ENCODE data around the gene PHLPP1.

PHLPP1 gene

GRCh38 chr18:62767836-62768557 lies 52.7 kb downstream of the PHLPP1 start:
- H3K4me3 ChIP-seq (ENCODE audit: low read length) = no peak overlapping the region
- no peak for DNase-seq (ENCODE audit: low read depth, low spot score)

DNA sequence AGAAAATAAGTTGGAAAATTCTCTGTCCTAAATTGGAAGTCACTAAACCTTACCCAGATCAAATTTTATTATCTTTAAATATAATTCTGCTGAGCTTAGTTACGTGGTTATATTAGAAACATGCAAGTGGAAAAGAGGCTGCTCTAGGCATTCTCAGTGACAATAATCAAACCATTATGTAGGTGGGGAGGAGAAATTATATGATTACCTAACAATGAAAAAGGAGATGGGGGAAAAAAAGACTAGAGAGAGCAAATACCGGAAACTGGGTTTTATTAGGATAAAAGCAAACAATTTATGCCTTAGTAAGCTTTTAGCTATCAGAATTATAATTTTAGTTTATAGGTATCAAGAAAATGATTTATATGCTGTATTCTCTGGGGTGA lies 53.2 kb downstream of the PHLPP1 start:
- H3K4me3 ChIP-seq (ENCODE audit: low read length) = no peak overlapping the region
- DNase-seq (ENCODE audit: low read depth, low spot score) = no peak

DNA sequence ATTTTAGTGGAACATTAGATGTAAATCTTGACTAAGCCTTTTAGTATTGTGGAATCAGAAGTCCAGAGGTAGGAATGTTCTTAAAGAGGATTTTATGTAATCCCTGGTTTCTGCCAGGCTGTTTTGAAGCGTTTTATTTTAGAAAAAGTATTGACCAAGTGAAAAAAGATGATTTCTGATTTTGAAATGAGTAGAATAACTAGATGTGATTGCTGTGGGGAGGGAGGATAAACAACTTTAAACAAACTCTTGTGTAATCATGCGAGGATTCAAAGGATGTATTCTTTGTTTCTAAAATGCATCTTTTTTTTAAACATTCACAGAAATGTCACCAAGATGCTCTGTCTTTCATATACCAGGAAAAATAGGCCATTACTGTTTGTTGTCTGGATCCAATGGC lies 53.9 kb downstream of the PHLPP1 start:
- DNase-seq (ENCODE audit: low read depth, low spot score) = no peak
- H3K4me3 ChIP-seq (ENCODE audit: low read length) = no peak overlapping the region

DNA sequence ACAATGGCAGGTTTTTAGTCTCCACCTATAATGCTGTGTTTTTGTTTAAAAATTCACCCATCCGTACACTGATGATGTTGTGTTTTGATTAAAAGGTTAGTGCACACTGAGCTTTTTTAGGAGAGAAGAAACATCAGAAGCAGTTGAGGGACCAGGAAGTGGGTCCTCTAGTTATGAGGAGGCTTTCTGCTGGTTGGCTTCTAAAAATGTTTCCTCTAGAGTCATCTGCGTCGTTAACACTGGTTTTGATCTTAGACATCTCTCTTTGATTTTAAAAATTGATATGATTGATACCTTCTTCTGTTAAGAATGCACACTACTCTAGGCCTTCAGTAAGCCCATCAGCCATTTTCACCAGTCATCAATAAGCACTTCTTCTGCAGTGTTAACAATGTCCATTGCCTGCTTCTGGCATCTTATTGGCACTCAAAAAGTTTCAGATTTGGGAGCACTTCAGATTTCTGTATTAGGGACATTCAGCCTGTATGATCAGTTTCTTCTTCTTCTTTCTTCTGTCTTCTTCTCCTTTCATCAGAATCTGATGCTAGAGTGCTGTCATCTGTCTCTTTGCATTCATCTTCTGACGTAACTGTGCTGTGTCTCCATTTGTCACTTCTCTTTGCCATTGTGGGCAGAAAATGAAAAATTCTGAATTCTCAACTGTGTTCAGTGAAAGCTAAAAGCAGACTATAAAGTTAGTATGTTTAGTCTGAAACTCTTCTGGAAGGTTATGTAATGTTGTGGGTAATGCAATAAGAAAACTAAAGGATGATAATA lies 56.3 kb downstream of the PHLPP1 start:
- H3K4me3 ChIP-seq (ENCODE audit: low read length) = no peak overlapping the region

GRCh38 chr18:62772860-62773584 lies 57.7 kb downstream of the PHLPP1 start:
- no peak for DNase-seq (ENCODE audit: low read depth, low spot score)
- no peak overlapping the region for H3K4me3 ChIP-seq (ENCODE audit: low read length)

More for the DNA sequence above, 56.3 kb downstream of the PHLPP1 start:
- DNase-seq (ENCODE audit: low read depth, low spot score) = peak; percentile 28

GRCh38 chr18:62773691-62774090 lies 58.4 kb downstream of the PHLPP1 start:
- no peak overlapping the region for H3K4me3 ChIP-seq (ENCODE audit: low read length)
- no peak for DNase-seq (ENCODE audit: low read depth, low spot score)

- no peak for DNase-seq (ENCODE audit: low read depth, low spot score)
- no peak overlapping the region for H3K4me3 ChIP-seq (ENCODE audit: low read length)
Measured at GRCh38 chr18:62776024-62776570, 60.8 kb downstream of the PHLPP1 start.

DNA sequence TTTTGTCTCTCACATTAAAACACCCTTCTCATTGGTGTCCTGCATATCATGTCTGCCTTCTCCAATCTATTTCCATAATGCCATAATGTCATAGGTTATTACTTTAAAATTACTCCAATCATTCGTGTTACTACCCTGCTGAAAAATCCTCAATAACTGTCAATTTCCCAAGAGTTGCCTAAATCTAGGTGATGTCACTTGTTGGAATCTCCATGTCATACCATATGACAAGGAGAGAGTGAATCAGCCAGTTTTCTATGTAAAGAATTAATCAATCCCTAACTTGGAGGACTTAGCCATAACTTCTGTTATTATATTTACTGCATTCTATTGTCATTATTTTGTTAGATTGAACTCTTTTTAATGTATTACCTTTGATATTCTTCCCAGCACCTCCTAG lies 62.5 kb downstream of the PHLPP1 start:
- H3K4me3 ChIP-seq (ENCODE audit: low read length) = no peak overlapping the region
- DNase-seq (ENCODE audit: low read depth, low spot score) = no peak

- no peak overlapping the region for H3K4me3 ChIP-seq (ENCODE audit: low read length)
Measured at GRCh38 chr18:62778976-62779869, 63.9 kb downstream of the PHLPP1 start.

GRCh38 chr18:62781262-62781661 lies 65.9 kb downstream of the PHLPP1 start:
- DNase-seq (ENCODE audit: low read depth, low spot score) = no peak

More at GRCh38 chr18:62778976-62779869, 63.9 kb downstream of the PHLPP1 start:
- no peak for DNase-seq (ENCODE audit: low read depth, low spot score)

GRCh38 chr18:62781893-62782292 lies 66.6 kb downstream of the PHLPP1 start:
- H3K4me3 ChIP-seq (ENCODE audit: low read length) = no peak overlapping the region

More at GRCh38 chr18:62781262-62781661, 65.9 kb downstream of the PHLPP1 start:
- H3K4me3 ChIP-seq (ENCODE audit: low read length) = no peak overlapping the region

DNA sequence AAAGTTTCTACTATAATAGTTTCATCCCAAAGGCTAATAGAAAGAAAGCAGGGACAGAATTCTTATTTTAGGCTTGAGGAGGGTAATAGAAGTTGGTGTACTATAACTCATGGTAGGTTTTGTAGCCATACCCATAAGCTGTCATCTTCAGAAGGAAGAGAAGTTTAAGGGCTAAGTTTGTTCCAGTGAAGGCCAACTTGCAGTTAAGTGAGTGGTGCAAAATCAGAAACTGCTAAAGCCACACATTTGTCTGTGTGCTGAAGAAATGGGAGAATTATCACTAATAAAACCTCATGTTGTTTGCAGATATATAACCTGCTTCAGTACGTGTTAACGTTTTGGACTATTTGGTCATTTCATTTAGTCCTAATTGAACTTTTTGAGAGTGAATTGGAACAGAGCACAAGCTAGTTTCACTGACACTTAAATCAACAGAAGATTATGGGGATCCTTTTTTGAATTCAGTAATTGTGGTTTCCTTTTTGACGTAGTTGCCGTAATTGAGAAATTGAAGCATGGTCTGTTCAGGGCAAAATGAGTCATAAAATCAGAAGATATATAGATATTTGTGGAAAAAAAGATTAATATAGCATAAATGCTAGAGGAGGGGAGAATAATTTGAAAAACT lies 69.1 kb downstream of the PHLPP1 start:
- DNase-seq (ENCODE audit: low read depth, low spot score) = no peak
- no peak overlapping the region for H3K4me3 ChIP-seq (ENCODE audit: low read length)

More at GRCh38 chr18:62781893-62782292, 66.6 kb downstream of the PHLPP1 start:
- no peak for DNase-seq (ENCODE audit: low read depth, low spot score)

DNA sequence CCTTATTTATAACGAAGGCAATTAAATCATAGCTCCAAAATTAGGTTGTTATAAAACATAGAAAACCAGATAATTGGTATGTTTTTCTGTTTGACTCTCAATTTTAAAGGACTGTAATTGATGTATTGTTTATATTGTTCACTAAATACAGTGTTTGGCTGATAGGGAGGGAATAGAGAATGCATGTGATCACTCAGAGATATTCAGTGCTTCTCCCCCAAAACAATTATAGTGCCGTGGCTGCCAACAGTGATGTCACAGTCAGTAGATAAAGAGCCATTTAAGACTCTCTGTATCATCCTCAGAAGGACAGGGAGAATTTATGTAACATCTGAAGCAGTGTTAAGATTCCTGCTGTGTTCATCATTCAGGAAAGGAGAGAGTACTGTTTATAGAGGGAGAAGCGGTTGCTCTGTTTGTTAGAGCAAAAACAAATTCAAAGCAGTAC lies 69.6 kb downstream of the PHLPP1 start:
- DNase-seq (ENCODE audit: low read depth, low spot score) = no peak
- no peak overlapping the region for H3K4me3 ChIP-seq (ENCODE audit: low read length)

GRCh38 chr18:62786689-62787088 lies 71.3 kb downstream of the PHLPP1 start:
- no peak overlapping the region for H3K4me3 ChIP-seq (ENCODE audit: low read length)
- DNase-seq (ENCODE audit: low read depth, low spot score) = no peak

GRCh38 chr18:62788111-62788510 lies 72.8 kb downstream of the PHLPP1 start:
- H3K4me3 ChIP-seq (ENCODE audit: low read length) = no peak overlapping the region
- DNase-seq (ENCODE audit: low read depth, low spot score) = no peak

DNA sequence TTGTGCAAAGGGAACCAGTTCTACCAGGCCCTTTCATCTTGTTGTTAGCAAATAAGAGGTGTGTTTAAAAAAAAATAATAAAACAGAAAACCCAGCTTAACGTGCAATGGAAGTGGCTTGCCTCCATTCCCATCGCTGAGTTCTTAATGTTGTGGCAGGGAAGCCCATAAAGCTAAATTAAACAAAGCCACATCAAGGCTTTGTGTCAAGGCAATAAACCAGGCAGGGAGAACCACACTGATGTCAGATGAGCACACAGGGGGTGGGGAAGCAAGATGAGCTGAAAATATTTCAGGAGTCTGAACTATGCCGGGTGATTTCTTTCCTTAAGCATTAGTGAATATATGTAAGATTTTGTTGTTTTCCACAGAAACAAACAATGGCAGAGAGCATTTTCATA lies 73.5 kb downstream of the PHLPP1 start:
- H3K4me3 ChIP-seq (ENCODE audit: low read length) = no peak overlapping the region
- peak; percentile 94 for DNase-seq (ENCODE audit: low read depth, low spot score)

GRCh38 chr18:62790871-62791772 lies 75.8 kb downstream of the PHLPP1 start:
- DNase-seq (ENCODE audit: low read depth, low spot score) = peak; percentile 52
- no peak overlapping the region for H3K4me3 ChIP-seq (ENCODE audit: low read length)

Measured in Jurkat, Clone E6-1 (cell line).